HG02870 (cell line): ENCODE data around the gene CDON.

Experiments
- ATAC-seq: cut with Tn5 transposase; IDR thresholded peaks from one replicate; pipeline ENCODE4 v1.9.1; 2021; ENCODE audit warnings: mild to moderate bottlenecking, moderate library complexity; ENCODE audit not compliant: unreplicated experiment

Gene CDON

DNA sequence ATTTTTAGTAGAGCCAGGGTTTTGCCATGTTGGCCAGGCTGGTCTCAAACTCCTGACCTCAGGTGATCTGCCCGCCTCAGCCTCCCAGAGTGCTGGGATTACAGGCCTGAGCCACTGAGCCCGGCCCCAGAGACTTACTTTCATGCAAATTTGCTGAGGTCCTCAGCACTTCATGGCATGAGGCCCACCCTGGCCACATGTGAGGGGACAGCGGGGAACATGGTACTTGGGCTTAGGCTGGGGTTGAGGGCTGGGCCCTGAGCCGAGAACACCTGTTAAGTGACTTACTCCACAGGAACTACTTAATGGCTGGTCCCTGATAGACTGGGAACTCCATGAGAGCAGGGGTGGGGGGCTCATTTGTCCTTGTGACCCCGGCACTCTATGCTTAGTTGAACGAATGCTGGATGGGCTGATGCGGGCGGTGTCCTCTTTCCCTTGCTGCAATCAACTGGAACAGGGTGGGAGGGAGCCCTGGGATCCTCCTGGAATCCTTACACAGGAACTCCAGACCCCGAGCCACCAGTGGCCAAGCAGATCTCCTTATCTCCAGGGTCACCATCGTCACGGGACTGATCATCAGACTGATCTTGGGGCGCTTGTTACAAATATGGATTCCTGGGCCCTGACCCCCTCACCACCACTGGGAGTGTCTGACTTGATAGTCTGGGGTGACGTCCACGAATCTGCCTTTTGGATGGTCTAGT lies 115.8 kb downstream of the CDON start:
- no peak for ATAC-seq

DNA sequence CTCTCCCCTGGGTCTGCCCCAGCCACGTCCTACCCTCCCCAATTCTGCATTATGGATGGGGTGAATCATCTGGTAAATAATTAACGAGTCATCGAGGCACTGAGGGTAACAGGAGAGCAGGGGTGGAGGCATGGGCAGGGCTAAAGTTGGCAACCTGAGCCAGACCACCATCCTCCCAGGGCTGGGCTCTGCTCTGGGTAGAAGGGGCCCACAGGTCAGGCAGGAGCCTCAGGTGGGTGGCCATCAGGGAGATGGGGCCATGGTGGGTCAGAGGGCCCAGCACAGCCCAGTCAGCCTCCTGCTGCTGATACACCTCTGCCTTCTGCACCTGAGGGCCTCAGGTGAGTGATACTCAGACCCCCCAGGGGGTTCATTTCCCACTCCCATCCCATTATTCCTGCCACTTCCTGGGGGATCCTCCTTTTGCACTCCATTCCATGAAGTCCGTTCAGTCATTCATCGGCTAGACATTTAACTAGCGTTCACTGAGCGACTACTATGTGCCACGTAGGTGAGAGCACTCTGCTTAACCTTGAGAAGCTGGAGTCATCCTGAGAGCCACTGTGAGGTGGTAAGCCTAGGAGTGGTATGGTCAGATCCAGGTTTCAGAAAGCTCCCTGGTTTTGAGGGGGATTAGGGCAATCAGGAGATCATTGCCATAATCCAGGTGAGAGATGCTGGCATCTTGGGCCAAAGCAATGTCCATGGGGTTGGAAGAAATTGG lies 116.7 kb downstream of the CDON start, which contains the start of gene VSIG10L2:
VSIG10L2 (plus strand) TSS at position 248 of the 724 bp plus-strand sequence; CDS start at position 260, 12 bp downstream.
- no peak for ATAC-seq

DNA sequence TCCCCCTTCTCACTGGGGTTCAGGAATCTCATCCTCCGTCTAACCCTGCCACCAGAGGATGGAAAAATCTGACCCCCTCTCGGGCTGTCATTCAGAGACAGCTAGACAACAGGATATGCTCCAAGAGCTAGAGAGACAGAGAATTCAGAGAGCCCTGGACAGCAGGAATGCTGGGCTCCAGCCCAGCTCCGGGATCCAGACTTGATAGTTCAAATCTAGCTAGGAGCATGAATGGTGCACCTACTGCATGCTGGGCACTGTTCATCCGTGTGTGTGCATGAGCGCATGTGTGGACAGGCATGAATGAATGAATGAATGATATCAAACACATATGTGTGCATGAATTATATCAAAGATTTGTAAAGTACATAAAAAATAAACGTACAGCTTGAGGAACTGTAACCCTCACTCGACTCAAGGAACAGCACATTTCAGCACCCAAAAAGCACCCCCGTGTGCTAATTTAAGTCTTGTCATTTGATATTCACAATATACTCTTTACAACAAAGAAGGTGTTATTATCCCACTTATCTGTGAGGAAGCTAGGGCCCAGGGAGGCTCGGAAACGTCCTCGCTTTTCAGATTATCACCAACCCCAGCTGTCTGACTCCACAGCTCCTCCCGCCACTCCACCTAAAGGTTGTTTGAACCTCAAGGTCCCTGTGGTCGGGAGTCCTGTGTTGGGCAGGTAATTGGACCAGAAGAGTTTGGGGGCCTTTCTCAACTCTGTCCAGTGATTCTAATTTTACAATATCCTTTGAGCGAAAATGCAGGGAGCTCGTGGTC lies 117.5 kb downstream of the CDON start:
- ATAC-seq = no peak

DNA sequence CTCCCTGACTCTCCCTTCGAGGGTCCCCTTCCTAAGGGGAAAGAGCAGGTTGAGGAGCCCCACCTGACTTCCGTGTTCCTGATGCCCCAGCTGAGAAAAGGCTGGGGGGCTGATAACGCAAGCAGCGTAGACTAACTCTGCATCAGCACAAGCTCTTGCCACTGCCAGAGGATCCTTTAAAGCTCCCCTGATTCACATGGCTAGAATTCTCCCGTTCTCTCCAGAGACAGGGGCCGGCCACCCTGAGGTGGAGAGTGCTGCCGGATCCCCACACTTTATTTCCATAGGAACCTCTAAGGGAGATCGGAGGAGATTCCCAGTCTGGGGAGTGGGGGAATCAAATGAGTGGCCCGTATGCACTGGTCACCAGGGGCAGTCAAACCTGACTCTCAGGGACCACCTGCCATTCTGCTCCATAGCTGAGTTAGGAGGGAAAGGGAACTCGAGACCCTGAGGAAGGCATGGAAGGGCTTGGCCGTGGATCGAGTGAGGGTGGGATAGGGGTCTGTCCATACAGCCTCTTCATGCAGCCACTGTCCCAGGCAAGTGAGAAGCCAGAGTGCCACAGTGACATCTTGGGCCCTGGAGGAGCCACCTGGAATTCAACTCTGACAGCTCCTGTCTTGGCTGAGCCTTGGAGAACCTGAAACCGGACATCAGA lies 118.2 kb downstream of the CDON start:
- no peak for ATAC-seq

DNA sequence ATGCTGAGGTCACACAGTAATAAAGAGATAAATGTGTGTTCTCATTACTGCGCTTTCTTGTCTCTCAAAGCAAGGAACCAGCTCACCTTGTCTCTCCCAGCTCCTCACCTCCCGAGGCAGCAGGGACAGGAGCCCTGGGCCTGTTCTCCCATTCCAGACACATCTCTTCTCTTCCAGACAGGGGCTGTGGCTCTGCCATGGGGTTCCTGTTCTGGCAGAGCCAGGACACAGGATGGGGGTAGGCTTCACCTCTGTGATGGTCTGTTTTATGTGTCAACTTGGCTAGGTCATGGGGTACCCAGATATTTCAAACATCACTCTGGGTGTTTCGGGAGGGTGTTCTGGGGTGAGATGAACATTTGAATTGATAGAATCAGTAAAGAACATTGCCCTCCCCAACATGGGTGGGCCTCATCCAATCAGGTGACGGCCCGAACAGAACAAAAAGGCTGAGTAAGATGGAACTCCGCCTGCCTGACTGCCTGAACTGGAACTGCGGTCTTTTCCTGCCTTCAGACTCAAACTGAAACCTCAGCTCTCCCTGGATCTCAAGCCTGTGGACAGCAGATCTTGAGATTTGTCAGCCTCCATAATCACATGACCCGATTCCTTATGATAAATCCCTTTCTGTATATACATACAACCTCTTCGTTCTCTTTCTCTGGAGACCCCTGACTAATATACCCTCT lies 118.9 kb downstream of the CDON start:
- ATAC-seq = no peak

DNA sequence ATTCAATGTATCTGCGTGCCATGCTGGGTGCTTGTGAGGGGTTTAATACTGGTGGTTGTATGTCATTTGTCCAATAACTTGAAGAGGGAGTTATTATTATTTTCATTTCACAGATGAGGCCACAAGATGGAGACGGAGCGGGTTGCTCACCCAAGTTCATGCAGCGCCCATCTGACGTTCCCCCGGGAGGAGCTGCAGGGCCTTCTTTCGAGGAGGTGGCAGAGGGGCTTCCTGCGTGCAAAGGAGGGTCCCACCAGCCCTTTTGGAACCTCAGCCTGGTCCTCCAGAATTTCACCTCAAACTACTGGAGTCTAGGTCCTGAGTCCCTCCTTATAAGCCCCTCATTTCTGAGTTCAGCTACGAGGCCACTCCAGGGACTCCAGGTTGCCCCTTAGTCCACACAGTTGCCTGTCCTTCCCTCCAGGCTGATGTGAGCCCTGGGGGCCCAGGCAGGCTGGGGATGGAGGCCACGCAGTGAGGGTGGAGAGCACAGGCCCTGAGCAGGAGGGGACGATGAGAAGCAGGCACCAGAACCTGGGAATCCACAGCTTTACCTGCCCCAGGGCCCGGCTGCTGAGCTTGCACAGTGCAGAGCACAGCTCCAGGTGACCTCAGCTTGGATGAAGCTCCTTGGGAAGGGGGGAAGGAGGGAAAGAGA lies 119.8 kb downstream of the CDON start:
- no peak for ATAC-seq

DNA sequence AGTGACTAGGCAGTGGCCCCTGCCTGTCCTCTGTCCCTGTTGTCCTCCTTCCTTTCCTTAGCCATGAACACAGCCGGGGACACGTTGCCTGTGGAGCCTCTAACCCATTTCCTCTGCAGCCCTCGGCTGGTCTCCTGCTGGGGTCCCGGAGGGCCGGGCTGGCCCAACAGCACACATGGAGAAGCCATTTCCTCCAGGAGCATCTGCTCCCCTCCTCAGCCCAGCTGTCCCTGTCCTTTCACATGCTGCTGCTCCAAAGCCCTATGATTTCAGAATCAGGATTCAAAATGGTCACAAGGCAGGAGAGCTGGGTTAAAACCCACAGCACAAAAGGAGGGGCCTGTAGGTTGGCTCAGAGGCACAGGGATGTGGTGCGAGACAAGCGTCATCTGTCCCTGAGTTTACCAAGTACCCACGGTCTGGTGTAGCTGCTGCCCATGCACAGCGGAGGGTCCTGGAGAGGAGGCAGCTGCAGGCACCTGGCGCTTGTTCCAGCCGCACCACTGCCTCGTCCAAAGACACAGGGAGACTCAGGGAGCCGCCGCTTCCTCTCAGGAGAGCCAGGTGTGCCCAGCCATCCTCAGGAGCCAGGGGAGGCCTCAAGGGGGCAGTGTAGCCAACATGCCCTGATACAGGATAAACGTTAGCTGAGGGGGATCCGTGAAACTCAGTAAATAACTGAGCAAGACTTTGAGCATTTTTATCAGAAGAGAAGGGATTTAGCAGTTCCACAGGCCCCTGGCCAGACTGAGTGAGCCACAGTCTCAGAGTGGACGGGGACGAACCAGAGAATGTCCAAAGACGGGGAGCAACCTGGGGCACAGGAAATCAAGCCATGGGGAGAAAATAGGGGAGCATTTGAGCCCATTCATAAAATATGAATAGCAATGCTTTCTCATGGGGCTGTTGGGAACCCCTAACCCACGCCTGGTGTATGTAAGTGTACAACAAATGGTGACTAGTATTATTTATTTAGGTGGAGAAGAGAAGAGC lies 120.8 kb downstream of the CDON start:
- ATAC-seq = no peak

DNA sequence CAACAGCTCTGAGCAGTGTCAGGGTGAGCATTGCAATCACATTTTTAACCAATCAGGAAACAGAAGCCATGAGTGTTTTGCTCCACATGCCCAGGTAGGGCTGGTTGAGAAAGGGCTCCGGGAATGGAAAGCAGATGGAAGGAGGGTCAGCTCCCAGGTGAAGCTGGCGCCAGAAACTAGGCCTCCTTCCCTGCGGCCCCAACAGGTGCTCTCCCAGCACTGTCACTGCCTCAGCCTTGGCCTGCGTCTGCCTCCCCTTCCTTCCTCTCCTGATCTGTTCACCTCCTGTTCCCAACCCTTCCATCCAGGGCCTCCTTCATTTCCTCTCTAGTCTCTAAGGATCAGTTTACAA lies 121.4 kb downstream of the CDON start:
- ATAC-seq = no peak

DNA sequence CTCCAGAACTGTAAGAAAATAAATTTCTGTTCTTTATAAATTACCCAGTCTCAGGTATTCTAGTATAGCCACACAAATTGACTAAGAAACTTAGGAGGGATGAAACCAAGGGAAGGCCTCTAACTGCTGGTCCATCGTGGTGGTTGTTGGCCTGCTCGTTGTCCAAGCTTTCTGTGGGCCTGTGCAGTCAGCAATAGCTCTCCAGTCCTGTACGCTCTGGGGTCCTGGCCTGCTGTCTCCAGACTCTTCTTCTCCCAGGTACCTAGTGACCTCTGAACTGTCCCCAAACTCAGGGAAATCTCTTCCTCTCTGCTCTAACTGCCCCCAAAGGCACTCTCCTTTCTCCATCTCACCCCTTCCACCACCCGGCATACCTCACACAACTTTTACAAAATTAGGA lies 122.5 kb downstream of the CDON start:
- ATAC-seq = no peak

DNA sequence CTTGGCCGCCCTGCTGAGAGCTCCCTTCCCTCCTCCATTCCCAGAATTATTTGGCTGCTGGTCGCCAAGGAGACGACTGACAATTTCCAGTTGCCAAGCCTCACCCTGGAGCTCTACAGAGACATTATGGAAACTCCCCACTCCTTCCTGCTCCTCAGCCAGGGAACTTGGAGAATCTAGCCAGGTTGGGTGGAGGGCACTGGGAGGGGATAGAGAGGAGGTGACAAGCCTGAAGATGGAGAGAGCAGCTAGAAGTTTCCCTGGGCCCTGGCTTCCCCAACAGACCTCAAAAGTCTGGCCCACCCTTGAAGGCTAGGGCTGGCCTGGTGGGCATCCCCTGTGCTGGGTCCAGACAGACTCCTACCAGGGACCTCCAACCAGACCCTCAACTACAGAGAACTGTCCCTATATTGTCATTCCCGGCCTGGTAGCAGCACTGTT lies 123.6 kb downstream of the CDON start:
- no peak for ATAC-seq

DNA sequence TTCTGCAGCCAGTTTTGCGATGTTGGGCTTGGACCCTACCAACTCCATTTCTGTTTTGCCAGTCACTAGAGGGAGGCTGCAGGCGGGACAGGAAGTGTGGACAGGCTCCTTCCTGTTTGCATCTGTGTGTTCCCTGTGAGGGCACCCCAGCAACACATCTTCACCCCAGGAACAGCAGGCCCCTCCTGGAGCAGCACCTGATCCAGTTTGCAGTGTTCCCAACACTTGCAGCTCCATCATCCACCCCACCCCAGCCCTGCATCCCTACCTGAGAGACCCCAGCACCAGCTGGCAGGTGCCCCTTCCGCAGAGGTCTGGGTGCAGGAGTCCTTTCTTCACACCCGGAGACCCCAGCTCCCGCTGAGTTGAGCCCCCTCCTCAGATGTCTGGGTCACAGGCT lies 124.2 kb downstream of the CDON start:
- ATAC-seq = no peak

DNA sequence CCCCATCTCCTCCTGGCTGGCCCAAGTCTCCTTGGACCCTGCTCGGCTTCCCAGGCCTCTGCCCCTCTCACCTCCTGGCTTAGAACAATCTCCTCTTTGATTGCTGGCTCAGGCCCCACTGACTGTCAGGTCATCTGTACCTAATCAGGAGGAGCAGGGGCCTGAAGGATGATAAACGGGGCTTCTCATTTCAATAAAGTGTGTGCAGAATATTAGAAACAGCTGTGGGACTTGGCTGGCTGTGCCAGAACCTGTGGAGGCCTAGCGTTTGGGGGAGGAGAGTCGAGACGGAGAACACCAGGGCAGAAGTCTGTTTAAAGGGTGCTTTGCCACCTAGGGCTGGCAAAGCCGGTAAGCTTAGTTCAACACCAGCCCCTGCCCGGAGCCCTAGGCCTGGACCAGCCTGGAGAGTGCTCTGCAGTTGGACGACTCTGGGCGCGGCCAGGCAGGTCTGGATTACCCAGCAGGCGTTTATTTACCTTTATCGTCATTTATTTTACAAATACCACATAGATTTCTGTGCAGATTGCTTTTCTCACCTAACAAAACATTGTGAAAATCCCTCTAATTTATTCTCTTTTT lies 127.0 kb downstream of the CDON start:
- no peak for ATAC-seq

DNA sequence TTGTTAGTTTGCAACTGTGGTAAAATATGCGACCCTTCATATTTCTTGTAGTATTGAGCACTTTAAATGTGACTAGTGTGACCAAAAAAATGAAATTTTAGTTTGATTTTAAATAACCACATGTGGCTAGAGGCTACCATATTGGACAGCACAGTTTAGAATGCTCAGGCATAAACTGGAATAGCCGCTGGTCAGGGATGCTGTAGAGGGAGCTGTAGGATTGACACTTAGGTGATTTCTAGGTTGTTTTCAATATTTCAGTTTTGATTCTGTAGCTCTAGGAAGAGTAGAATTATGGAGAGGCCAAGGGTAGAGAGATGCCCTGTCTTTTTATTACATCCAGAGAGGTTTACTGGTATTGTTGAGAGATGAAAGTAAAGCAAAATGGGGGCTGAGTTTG lies 127.6 kb downstream of the CDON start:
- ATAC-seq = no peak

DNA sequence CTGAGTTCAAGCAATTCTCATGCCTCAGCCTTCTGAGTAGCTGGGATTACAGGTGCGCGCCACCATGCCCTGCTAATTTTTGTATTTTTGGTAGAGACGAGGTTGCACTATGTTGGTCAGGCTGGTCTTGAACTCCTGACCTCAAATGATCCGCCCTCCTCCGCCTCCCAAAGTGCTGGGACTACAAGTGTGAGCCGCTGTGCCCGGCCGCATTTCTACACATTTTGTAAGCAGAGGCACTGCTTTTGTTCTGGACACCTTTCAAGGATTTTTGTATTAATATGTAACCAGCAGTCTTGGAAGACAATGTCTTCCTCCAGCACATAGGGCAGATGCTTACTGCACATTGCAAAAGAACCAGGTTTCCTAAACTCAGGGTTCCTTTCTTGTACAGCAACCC lies 128.2 kb downstream of the CDON start:
- ATAC-seq = no peak

DNA sequence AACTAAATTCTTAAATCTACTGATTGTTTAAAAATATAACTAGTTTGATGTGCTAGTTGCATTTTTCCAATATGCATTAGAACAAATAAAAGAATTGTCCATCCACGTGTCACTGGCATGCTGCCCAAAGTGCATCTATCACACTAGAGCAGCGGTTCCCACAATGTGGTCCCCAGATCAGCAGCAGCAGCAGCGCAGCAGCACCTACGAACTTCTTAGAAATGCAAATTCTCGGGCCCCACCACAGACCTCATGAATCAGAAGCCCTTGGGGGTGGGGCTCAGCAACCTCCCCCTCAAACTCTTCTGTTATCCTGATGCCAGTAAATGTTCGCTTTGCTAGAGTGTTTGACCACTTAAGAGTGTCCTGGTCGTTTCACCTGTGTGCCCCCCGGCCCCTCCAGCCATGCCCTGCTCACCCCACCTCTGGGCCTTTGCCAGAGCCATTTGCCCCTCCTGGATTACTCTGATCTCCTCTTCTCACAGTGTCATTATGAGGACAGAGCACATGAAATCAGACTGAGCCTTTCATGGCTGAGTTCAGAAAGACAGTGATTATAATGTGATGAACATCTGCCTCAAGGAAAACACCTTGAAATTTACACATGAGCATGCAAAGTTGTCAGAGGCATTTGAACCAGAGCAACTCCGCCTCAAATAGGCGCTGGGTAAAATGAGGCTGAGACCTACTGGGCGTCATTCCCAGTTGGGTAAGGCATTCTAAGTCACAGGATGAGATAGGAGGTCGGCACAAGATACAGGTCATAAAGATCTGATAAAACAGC lies 129.4 kb downstream of the CDON start:
- ATAC-seq = no peak

DNA sequence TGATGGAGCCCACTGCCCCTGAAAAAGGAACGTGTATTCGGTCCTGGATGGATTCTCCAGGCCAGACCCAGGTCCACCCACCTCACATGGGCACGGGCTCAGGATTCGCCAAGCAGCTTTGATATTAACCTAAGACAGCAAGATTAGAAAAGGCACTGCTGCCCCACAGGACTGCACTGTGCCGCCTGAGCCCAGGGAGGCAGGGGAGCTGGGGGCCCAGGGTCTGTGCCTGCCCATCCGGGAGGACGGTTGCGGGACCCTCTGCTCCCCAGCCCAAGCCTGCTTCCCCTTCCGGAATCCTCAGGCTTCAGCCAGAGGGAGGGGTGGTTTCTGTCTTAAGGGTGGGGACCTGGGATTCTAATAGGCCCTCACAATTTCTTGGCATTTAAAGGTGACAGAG lies 130.4 kb downstream of the CDON start:
- ATAC-seq = no peak

DNA sequence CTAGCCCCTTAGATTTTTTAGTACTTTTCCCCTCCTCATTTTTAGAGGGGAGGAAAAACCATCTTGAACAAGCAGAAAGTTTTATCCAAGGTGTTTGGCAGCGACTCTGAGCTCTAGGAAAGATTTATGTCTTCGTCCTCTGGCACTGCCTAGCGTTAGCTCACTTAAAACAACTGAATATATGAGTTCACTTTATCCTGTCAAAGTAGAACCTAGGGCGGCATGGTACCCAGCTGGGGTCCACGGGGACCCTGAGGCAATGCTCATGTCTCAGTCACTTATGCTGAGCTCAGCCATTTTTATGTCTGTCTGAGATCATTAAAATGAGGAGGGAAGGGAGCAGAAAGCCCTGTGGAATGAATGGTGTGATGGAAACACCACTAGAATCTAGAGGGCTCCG lies 131.0 kb downstream of the CDON start:
- ATAC-seq = no peak

DNA sequence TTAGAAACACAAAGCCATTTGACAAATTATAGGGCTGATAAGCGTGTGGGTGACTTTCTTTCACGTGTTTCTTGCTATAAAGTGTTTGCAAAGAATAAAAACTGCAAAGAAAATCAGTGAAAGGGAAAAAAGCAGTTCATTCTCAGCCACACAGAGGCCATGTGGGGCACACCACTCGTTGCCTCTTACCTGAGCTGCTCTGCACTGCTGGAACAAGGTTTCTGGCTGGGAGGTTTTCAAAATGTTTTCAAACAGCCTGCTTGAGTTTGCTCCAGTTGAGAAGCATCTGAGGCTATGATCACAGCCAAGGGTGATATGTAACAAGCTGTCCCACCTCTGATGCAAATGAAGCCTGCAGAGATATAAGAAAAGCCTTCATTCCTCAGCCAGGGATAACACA lies 131.6 kb downstream of the CDON start:
- ATAC-seq = no peak
